Uterine smooth muscle cell (primary cell): ENCODE measurements around the gene ORAI2. TPM values are rescaled to one million over a fixed set of nuclear protein-coding genes. Genes with fewer than 3 reads are reported as not detected.

ENCODE experiments used
- total RNA-seq: library from RNA; depleted of rRNA; stranded (reverse); fragments of >200 nt; gene quantifications from 2 replicates; pipeline ENCODE4 v1.2.3, GENCODE V29; 2014

Gene ORAI2
- 68.0 and 73.5 TPM in 2 replicates for total RNA-seq

GRCh38 chr7:102433219-102434038 is at the start of gene ORAI2:
ORAI2 (plus strand) TSS chr7:102433575; CDS start chr7:102438957, 5,382 bp downstream.

DNA sequence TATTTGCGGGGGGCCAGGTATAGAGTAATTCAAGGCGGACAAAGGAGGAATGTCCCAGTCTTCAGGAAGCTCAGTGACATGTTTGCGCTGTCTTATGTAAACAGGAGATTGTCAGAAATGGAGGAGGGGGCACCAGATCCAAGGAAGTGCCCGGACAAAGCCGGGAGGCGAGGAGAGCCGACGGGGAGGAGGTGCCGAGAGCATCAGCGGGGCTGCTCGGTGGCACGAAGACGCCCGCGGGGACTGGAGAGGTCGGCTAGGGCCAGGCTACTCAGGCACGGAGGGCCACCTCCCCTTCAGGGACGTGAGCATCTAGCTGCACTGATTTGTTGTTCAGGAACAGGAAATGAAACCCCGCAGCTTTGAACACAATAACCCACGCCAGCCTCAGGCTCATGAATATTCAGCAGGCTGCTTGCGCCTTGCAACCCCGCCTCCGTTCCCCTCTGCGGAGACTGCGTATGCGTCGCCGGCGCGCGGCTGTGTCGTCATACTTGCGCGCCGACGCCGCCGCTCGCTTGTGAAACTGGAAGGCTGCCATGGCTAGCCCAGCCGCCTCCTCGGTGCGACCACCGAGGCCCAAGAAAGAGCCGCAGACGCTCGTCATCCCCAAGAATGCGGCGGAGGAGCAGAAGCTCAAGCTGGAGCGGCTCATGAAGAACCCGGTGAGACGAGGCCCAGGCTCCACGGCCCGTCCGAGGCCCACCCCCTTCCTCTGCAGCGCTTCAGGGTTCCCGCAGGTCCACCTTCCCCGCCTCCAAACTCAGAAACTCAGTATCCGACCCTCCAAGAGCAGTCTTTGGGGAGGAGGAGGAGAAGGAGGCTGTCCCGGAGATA is 37.3 kb upstream of the ORAI2 start, which contains the start of gene PRKRIP1:
PRKRIP1 (plus strand) TSS at position 491 of the 837 bp plus-strand sequence; CDS start at position 540, 49 bp downstream.

DNA sequence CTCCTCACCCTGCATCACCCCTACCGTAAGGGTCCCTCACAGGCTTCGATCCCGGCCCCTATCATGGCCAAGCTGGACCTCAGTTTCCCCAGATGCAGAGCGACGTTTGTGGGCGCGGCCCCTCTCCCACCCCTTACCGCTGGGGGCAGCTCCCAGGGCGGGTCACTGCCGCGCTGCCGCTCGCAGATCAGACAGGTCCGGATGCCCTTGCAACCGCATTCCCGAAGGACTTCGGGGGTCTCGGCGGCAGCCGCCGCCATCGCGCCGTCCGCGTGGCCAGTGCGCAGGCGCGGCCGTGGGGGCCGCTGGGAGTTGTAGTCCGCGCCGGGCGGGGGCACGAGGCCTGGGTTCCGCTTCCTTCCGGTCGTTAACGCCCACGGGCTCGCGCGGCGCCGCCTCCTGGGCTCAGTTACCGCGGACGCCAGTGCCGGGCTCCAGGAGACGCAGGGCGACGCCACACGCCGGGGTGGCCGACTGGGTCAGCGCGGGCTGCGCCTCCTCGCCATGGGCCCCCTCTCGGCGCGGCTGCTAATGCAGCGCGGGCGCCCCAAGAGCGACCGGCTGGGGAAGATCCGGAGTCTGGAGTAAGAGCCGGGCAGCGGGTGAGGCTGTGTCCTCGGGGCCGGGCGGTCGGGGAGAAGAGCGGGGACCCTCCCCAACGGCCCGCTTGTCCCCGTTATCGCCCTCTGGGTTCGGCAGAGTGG is 31.4 kb downstream of the ORAI2 start, which contains the start of the genes ALKBH4 and LRWD1:
ALKBH4 (minus strand) TSS at position 287 of the 704 bp plus-strand sequence; CDS start at position 260, 27 bp downstream.
LRWD1 (plus strand) TSS at position 408 of the 704 bp plus-strand sequence; CDS start at position 505, 97 bp downstream.

GRCh38 chr7:102478314-102479208 is 45.2 kb downstream of the ORAI2 start, which contains the start of gene POLR2J:
POLR2J (minus strand) TSS chr7:102478922; CDS start chr7:102478860, 62 bp downstream.

Other genes starting within 250 kb of the ORAI2 start
- 2.0 and 3.1 TPM in 2 replicates for gene SH2B2, start 146.7 kb upstream of the ORAI2 start, total RNA-seq
- gene SPDYE6, start 77.1 kb upstream of the ORAI2 start, total RNA-seq: 0.25 TPM in 1 of 2 replicates, not detected in the other
- 18.3 and 20.5 TPM in 2 replicates for gene PRKRIP1, start 37.2 kb upstream of the ORAI2 start, total RNA-seq
- 12.7 and 17.6 TPM in 2 replicates for gene ALKBH4, start 31.3 kb downstream of the ORAI2 start, total RNA-seq
- gene LRWD1, start 31.4 kb downstream of the ORAI2 start, total RNA-seq: 30.6 and 35.4 TPM in 2 replicates
- gene POLR2J, start 45.3 kb downstream of the ORAI2 start, total RNA-seq: 19.0 and 21.7 TPM in 2 replicates
- gene RASA4B, start 84.2 kb downstream of the ORAI2 start, total RNA-seq: 0.89 and 5.9 TPM in 2 replicates
- 0.44 and 0.87 TPM in 2 replicates for gene UPK3BL2, start 110.1 kb downstream of the ORAI2 start, total RNA-seq
- not detected in 2 replicates for gene SPDYE2, start 117.7 kb downstream of the ORAI2 start, total RNA-seq
- 20.4 and 21.9 TPM in 2 replicates for gene POLR2J3, start 139.0 kb downstream of the ORAI2 start, total RNA-seq
- 2.7 and 5.9 TPM in 2 replicates for gene RASA4, start 183.2 kb downstream of the ORAI2 start, total RNA-seq
- 3.9 and 9.4 TPM in 2 replicates for gene UPK3BL1, start 209.2 kb downstream of the ORAI2 start, total RNA-seq
- not detected in 2 replicates for gene SPDYE2B, start 216.7 kb downstream of the ORAI2 start, total RNA-seq
- gene POLR2J2, start 238.1 kb downstream of the ORAI2 start, total RNA-seq: 3.2 and 3.3 TPM in 2 replicates